ENCODE measurements around the gene CMTR1.

- TF ChIP-seq CTCF (IDR thresholded peaks at IDR 0.05), result no peak
- TF ChIP-seq POLR2A (IDR thresholded peaks at IDR 0.05), result no peak
These were observed 48.0 kb downstream of the CMTR1 start for GRCh38 chr6:37480951-37481534.

Data from tibial nerve (tissue), 3 donors.